ENCODE measurements around the gene CCDC85B.

CCDC85B gene

GRCh38 chr11:65871811-65872548 lies 18.5 kb upstream of the CCDC85B start:
- H3K4me3 ChIP-seq (ENCODE audit: low read length): peak overlapping the region; percentile 80
- H3K36me3 ChIP-seq (ENCODE audit: insufficient read depth, low read length): no peaks in the 10 kb centered on the region
- no peaks in the 10 kb centered on the region; the same call in 1 of the 2 replicates for H3K4me1 ChIP-seq (ENCODE audit: insufficient read depth, low read length)
- H3K9me3 ChIP-seq (ENCODE audit: insufficient read depth, low read depth, low read length): no peaks in the 10 kb centered on the region
- H3K27me3 ChIP-seq (ENCODE audit: insufficient read depth, low read length): peaks cover 15% of the 10 kb centered on the region
- peak overlapping the region; percentile 61 for H3K9ac ChIP-seq (ENCODE audit: low read depth, low read length)
- WGBS: 33% methylated on average over 26 of the region's 26 CpGs
- H3K27ac ChIP-seq (ENCODE audit: low read depth, low read length): no peak overlapping the region

GRCh38 chr11:65872586-65873317 lies 17.7 kb upstream of the CCDC85B start, which contains the start of gene EFEMP2:
Gene EFEMP2, minus strand, starts transcription at chr11:65872800. Its CDS starts 446 bp downstream, at chr11:65872354.
- H3K27me3 ChIP-seq (ENCODE audit: insufficient read depth, low read length): peaks cover 15% of the 10 kb centered on the region
- H3K36me3 ChIP-seq (ENCODE audit: insufficient read depth, low read length): no peaks in the 10 kb centered on the region
- H3K27ac ChIP-seq (ENCODE audit: low read depth, low read length): no peak within 1 kb of the TSS
- under 1% methylated on average over 69 of the region's 69 CpGs for WGBS
- H3K4me3 ChIP-seq (ENCODE audit: low read length): peak within 1 kb of the TSS; percentile 80
- H3K9ac ChIP-seq (ENCODE audit: low read depth, low read length): peak within 1 kb of the TSS; percentile 61
- no peaks in the 10 kb centered on the region; the same call in 1 of the 2 replicates for H3K4me1 ChIP-seq (ENCODE audit: insufficient read depth, low read length)
- no peaks in the 10 kb centered on the region for H3K9me3 ChIP-seq (ENCODE audit: insufficient read depth, low read depth, low read length)

DNA sequence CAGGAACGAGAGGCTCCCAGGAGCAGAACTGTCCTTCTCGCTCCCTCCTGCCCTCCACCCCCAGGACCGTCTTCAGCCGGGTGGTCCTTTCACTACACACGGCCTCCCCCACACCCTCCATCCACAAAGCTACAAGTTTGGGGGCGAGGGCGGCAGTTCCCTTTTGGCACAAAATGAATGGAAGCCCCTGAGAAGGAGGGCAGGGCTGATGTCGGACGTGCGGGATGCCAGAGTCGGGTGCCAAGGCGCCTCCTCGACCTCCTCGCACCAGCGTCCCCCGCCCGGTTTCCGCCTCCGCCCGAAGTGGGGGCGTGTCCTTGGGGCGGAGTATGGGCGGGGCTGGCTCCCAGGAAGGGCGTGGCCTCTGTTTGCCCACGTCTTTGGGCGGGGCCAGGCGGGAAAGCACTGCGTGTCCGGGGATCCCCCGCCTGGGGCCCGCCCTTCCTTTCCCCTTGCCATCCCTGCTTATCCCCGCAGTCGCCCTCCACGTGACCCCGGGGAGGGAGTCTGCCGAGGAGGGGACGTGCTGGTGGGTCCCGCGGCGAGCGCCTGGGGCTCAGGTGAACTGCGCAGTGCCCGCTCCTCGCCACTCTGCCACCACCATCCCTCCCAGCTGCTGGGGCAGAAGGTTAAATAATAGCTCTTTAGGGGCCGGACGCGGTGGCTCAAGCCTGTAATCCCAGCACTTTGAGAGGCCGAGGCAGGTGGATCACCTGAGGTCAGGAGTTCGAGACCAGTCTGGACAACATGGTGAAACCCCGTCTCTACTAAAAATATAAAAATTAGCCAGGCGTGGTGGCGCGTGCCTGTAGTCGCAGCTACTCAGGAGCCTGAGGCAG lies 16.9 kb upstream of the CCDC85B start:
- H3K4me1 ChIP-seq (ENCODE audit: insufficient read depth, low read length): no peaks in the 10 kb centered on the region; the same call in 1 of the 2 replicates
- H3K27me3 ChIP-seq (ENCODE audit: insufficient read depth, low read length): peaks cover 15% of the 10 kb centered on the region
- no peak overlapping the region for H3K27ac ChIP-seq (ENCODE audit: low read depth, low read length)
- 10% methylated on average over 54 of the region's 54 CpGs for WGBS
- peak overlapping the region; percentile 39; the same call in 1 of the 2 replicates for H3K9ac ChIP-seq (ENCODE audit: low read depth, low read length)
- H3K4me3 ChIP-seq (ENCODE audit: low read length): peak overlapping the region; percentile 80
- H3K36me3 ChIP-seq (ENCODE audit: insufficient read depth, low read length): no peaks in the 10 kb centered on the region
- no peaks in the 10 kb centered on the region for H3K9me3 ChIP-seq (ENCODE audit: insufficient read depth, low read depth, low read length)

- no peak within 1 kb of the TSS for H3K27ac ChIP-seq (ENCODE audit: low read depth, low read length)
- WGBS: 84% methylated on average over 7 of the region's 7 CpGs
- H3K9ac ChIP-seq (ENCODE audit: low read depth, low read length): no peak within 1 kb of the TSS
- no peaks in the 10 kb centered on the region for H3K9me3 ChIP-seq (ENCODE audit: insufficient read depth, low read depth, low read length)
- no peaks in the 10 kb centered on the region for H3K27me3 ChIP-seq (ENCODE audit: insufficient read depth, low read length)
- H3K36me3 ChIP-seq (ENCODE audit: insufficient read depth, low read length): peaks cover 24% of the 10 kb centered on the region
- no peak within 1 kb of the TSS for H3K4me3 ChIP-seq (ENCODE audit: low read length)
- no peaks in the 10 kb centered on the region for H3K4me1 ChIP-seq (ENCODE audit: insufficient read depth, low read length)
Measured at GRCh38 chr11:65879617-65880016, 10.9 kb upstream of the CCDC85B start, which contains the start of gene CTSW. Gene CTSW, plus strand, starts transcription at chr11:65879837. Its CDS starts 18 bp downstream, at chr11:65879855.

GRCh38 chr11:65880027-65880426 lies 10.4 kb upstream of the CCDC85B start:
- H3K9ac ChIP-seq (ENCODE audit: low read depth, low read length): no peak overlapping the region
- no peaks in the 10 kb centered on the region for H3K4me1 ChIP-seq (ENCODE audit: insufficient read depth, low read length)
- no peak overlapping the region for H3K27ac ChIP-seq (ENCODE audit: low read depth, low read length)
- no peaks in the 10 kb centered on the region for H3K9me3 ChIP-seq (ENCODE audit: insufficient read depth, low read depth, low read length)
- H3K27me3 ChIP-seq (ENCODE audit: insufficient read depth, low read length): no peaks in the 10 kb centered on the region
- WGBS: 88% methylated on average over 7 of the region's 7 CpGs
- H3K4me3 ChIP-seq (ENCODE audit: low read length): no peak overlapping the region
- H3K36me3 ChIP-seq (ENCODE audit: insufficient read depth, low read length): peaks cover 27% of the 10 kb centered on the region

- no peak overlapping the region for H3K9ac ChIP-seq (ENCODE audit: low read depth, low read length)
- WGBS: 89% methylated on average over 7 of the region's 7 CpGs
- H3K27ac ChIP-seq (ENCODE audit: low read depth, low read length): no peak overlapping the region
- H3K27me3 ChIP-seq (ENCODE audit: insufficient read depth, low read length): no peaks in the 10 kb centered on the region
- no peaks in the 10 kb centered on the region for H3K4me1 ChIP-seq (ENCODE audit: insufficient read depth, low read length)
- H3K4me3 ChIP-seq (ENCODE audit: low read length): no peak overlapping the region
- peaks cover 35% of the 10 kb centered on the region for H3K36me3 ChIP-seq (ENCODE audit: insufficient read depth, low read length)
- no peaks in the 10 kb centered on the region for H3K9me3 ChIP-seq (ENCODE audit: insufficient read depth, low read depth, low read length)
Measured at GRCh38 chr11:65880844-65881421, 9.5 kb upstream of the CCDC85B start.

DNA sequence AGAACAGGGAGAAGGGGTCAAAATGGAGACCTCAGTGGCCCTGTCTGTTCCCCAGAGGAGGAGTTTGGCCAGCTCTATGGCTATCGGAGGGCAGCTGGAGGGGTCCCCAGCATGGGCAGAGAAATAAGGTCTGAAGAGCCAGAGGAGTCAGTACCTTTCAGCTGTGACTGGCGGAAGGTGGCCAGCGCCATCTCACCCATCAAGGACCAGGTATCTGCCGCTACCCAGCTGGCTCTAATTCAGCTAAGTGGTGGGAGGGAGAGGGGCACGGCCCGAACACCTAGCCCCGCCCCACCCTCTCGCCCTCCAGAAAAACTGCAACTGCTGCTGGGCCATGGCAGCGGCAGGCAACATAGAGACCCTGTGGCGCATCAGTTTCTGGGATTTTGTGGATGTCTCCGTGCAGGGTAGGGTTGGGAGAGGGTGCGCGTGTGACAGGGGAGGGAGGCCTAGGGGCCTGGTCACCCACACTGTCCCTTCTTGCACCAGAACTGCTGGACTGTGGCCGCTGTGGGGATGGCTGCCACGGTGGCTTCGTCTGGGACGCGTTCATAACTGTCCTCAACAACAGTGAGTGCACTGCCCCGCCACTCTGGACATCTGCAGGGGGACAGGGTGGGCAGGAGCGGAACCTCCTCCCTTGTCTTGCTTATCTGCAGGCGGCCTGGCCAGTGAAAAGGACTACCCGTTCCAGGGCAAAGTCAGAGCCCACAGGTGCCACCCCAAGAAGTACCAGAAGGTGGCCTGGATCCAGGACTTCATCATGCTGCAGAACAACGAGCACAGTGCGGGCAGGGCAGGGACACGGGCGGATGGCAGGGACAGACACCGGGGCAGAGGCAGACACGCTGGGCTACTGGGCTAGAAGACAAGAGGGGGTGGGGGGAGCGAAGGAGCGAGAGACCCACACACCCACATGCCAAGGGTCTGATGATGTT lies 8.1 kb upstream of the CCDC85B start:
- Histone ChIP-seq H3K27me3 (ENCODE audit: insufficient read depth, low read length) (no peaks in the 10 kb centered on the region), H3K36me3 (ENCODE audit: insufficient read depth, low read length) (peaks cover 45% of the 10 kb centered on the region), H3K9ac (ENCODE audit: low read depth, low read length) (no peak overlapping the region), H3K4me3 (ENCODE audit: low read length) (no peak overlapping the region), H3K9me3 (ENCODE audit: insufficient read depth, low read depth, low read length) (no peaks in the 10 kb centered on the region), H3K4me1 (ENCODE audit: insufficient read depth, low read length) (peaks cover 1% of the 10 kb centered on the region; the same call in 1 of the 2 replicates), H3K27ac (ENCODE audit: low read depth, low read length) (no peak overlapping the region)
- WGBS: 96% methylated on average over 30 of the region's 30 CpGs

DNA sequence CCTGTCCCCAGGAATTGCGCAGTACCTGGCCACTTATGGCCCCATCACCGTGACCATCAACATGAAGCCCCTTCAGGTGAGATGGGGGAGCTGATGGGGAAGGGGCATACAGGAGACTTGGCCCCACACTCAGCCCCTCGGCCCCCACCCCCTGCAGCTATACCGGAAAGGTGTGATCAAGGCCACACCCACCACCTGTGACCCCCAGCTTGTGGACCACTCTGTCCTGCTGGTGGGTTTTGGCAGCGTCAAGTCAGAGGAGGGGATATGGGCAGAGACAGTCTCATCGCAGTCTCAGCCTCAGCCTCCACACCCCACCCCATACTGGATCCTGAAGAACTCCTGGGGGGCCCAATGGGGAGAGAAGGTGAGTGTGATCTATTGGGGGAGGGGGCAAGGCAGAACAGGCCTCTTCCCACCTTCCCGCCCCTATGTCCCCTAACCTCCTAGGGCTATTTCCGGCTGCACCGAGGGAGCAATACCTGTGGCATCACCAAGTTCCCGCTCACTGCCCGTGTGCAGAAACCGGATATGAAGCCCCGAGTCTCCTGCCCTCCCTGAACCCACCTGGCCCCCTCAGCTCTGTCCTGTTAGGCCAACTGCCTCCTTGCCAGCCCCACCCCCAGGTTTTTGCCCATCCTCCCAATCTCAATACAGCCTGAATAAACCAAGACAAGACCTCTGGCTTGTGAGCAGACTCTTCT lies 7.3 kb upstream of the CCDC85B start:
- H3K27ac ChIP-seq (ENCODE audit: low read depth, low read length): no peak overlapping the region
- WGBS: 92% methylated on average over 11 of the region's 13 CpGs
- H3K4me1 ChIP-seq (ENCODE audit: insufficient read depth, low read length): peaks cover 3% of the 10 kb centered on the region; the same call in 1 of the 2 replicates
- no peaks in the 10 kb centered on the region for H3K27me3 ChIP-seq (ENCODE audit: insufficient read depth, low read length)
- no peak overlapping the region for H3K4me3 ChIP-seq (ENCODE audit: low read length)
- H3K9ac ChIP-seq (ENCODE audit: low read depth, low read length): no peak overlapping the region
- H3K36me3 ChIP-seq (ENCODE audit: insufficient read depth, low read length): peaks cover 45% of the 10 kb centered on the region
- no peaks in the 10 kb centered on the region for H3K9me3 ChIP-seq (ENCODE audit: insufficient read depth, low read depth, low read length)

- peaks cover 1% of the 10 kb centered on the region; the same call in 1 of the 2 replicates for H3K27me3 ChIP-seq (ENCODE audit: insufficient read depth, low read length)
- H3K4me1 ChIP-seq (ENCODE audit: insufficient read depth, low read length): peaks cover 3% of the 10 kb centered on the region
- peaks cover 45% of the 10 kb centered on the region for H3K36me3 ChIP-seq (ENCODE audit: insufficient read depth, low read length)
- H3K9me3 ChIP-seq (ENCODE audit: insufficient read depth, low read depth, low read length): no peaks in the 10 kb centered on the region
- H3K27ac ChIP-seq (ENCODE audit: low read depth, low read length): no peak overlapping the region
- WGBS: 94% methylated on average over 28 of the region's 28 CpGs
- H3K4me3 ChIP-seq (ENCODE audit: low read length): no peak overlapping the region
- no peak overlapping the region for H3K9ac ChIP-seq (ENCODE audit: low read depth, low read length)
Measured at GRCh38 chr11:65883786-65884715, 6.4 kb upstream of the CCDC85B start.
